Memory B cell (primary cell): ENCODE results near the gene SLC26A5.
"Not testable (repeated sequence)": the region's sequence is repeated elsewhere in the genome, so short reads cannot be mapped to it uniquely, and the experiment has no call there.

ENCODE experiments used
- ATAC-seq: fragments of 150-1000 bp; cut with Tn5 transposase; 2 replicates; pipeline ENCODE4 v1.10.0; 2021; ENCODE audit warnings: low read depth, mild to moderate bottlenecking, moderate library complexity
- DNase-seq, 2 donors: peaks; one replicate each; pipeline ENCODE4 v3.0.0; 2022; ENCODE audit warnings: low spot score in 2 of 2
- H3K27ac Mint-ChIP-seq: one replicate; pipeline ENCODE4 v1.8.0; 2022; ENCODE audit warnings: mild to moderate bottlenecking, moderate library complexity, mixed read lengths
- H3K27me3 Mint-ChIP-seq: one replicate; pipeline ENCODE4 v1.8.0; 2022; ENCODE audit warnings: mixed read lengths
- H3K36me3 Mint-ChIP-seq: one replicate; pipeline ENCODE4 v1.8.0; 2022; ENCODE audit warnings: mild to moderate bottlenecking, mixed read lengths
- H3K4me1 Mint-ChIP-seq: one replicate; pipeline ENCODE4 v1.8.0; 2022; ENCODE audit warnings: mixed read lengths
- H3K4me3 Mint-ChIP-seq: one replicate; pipeline ENCODE4 v1.8.0; 2022; ENCODE audit warnings: mild to moderate bottlenecking, moderate library complexity, mixed read lengths
- H3K9me3 Mint-ChIP-seq: one replicate; pipeline ENCODE4 v1.8.0; 2022; ENCODE audit warnings: mixed read lengths

The SLC26A5 gene

GRCh38 chr7:103425177-103425576 lies 20.8 kb downstream of the SLC26A5 start:
- peaks cover 2% of the 10 kb centered on the region for H3K27me3 Mint-ChIP-seq
- no peaks in the 10 kb centered on the region for H3K9me3 Mint-ChIP-seq
- no peak overlapping the region for H3K4me3 Mint-ChIP-seq

GRCh38 chr7:103423467-103424179 lies 22.4 kb downstream of the SLC26A5 start:
- Mint-ChIP-seq H3K9me3 (no peaks in the 10 kb centered on the region), H3K4me1 (no peaks in the 10 kb centered on the region), H3K27ac (no peak overlapping the region), H3K27me3 (peaks cover 8% of the 10 kb centered on the region), H3K36me3 (no peaks in the 10 kb centered on the region), H3K4me3 (no peak overlapping the region)
- no peak for DNase-seq
- no peak for ATAC-seq

More at GRCh38 chr7:103425177-103425576, 20.8 kb downstream of the SLC26A5 start:
- Mint-ChIP-seq H3K36me3 (no peaks in the 10 kb centered on the region), H3K27ac (no peak overlapping the region), H3K4me1 (no peaks in the 10 kb centered on the region)
- DNase-seq (no peak), ATAC-seq (no peak)

GRCh38 chr7:103420857-103421384 lies 25.1 kb downstream of the SLC26A5 start:
- no peaks in the 10 kb centered on the region for H3K4me1 Mint-ChIP-seq
- peaks cover 14% of the 10 kb centered on the region for H3K27me3 Mint-ChIP-seq
- H3K4me3 Mint-ChIP-seq = no peak overlapping the region
- H3K27ac Mint-ChIP-seq = no peak overlapping the region
- DNase-seq (no peak), ATAC-seq (no peak)
- no peaks in the 10 kb centered on the region for H3K36me3 Mint-ChIP-seq
- H3K9me3 Mint-ChIP-seq = no peaks in the 10 kb centered on the region

- H3K4me1 Mint-ChIP-seq = no peaks in the 10 kb centered on the region
- H3K9me3 Mint-ChIP-seq = no peaks in the 10 kb centered on the region
- peaks cover 18% of the 10 kb centered on the region for H3K27me3 Mint-ChIP-seq
- no peak overlapping the region for H3K27ac Mint-ChIP-seq
- no peak for ATAC-seq
- H3K4me3 Mint-ChIP-seq = no peak overlapping the region
- no peak for DNase-seq
- no peaks in the 10 kb centered on the region for H3K36me3 Mint-ChIP-seq
Observed at GRCh38 chr7:103418241-103418640, 27.8 kb downstream of the SLC26A5 start.

- no peak for DNase-seq
- Mint-ChIP-seq H3K4me1 (no peaks in the 10 kb centered on the region), H3K27ac (no peak overlapping the region), H3K36me3 (no peaks in the 10 kb centered on the region), H3K9me3 (no peaks in the 10 kb centered on the region), H3K27me3 (peaks cover 19% of the 10 kb centered on the region), H3K4me3 (no peak overlapping the region)
- ATAC-seq = no peak
Observed at GRCh38 chr7:103413407-103413806, 32.6 kb downstream of the SLC26A5 start.

- peaks cover 17% of the 10 kb centered on the region for H3K27me3 Mint-ChIP-seq
- no peak for DNase-seq
- no peaks in the 10 kb centered on the region for H3K9me3 Mint-ChIP-seq
Observed at GRCh38 chr7:103412151-103412550, 33.9 kb downstream of the SLC26A5 start.

GRCh38 chr7:103405789-103406613 lies 40.0 kb downstream of the SLC26A5 start:
- H3K4me3 Mint-ChIP-seq, DNase-seq, H3K9me3 Mint-ChIP-seq, ATAC-seq, H3K36me3 Mint-ChIP-seq, H3K4me1 Mint-ChIP-seq, H3K27ac Mint-ChIP-seq: not testable (repeated sequence)
- peaks cover 15% of the 10 kb centered on the region for H3K27me3 Mint-ChIP-seq

More at GRCh38 chr7:103412151-103412550, 33.9 kb downstream of the SLC26A5 start:
- ATAC-seq = no peak
- Mint-ChIP-seq H3K4me3 (no peak overlapping the region), H3K36me3 (no peaks in the 10 kb centered on the region), H3K27ac (no peak overlapping the region), H3K4me1 (no peaks in the 10 kb centered on the region)

GRCh38 chr7:103399687-103400086 lies 46.3 kb downstream of the SLC26A5 start:
- not testable (repeated sequence) for H3K27me3 Mint-ChIP-seq, DNase-seq, ATAC-seq, H3K9me3 Mint-ChIP-seq, H3K27ac Mint-ChIP-seq, H3K36me3 Mint-ChIP-seq, H3K4me1 Mint-ChIP-seq, H3K4me3 Mint-ChIP-seq

GRCh38 chr7:103398483-103399127 lies 47.4 kb downstream of the SLC26A5 start:
- ATAC-seq (no peak), DNase-seq (no peak)
- Mint-ChIP-seq H3K4me3 (no peak overlapping the region), H3K4me1 (no peaks in the 10 kb centered on the region), H3K9me3 (peaks cover 2% of the 10 kb centered on the region), H3K36me3 (no peaks in the 10 kb centered on the region), H3K27me3 (peaks cover 2% of the 10 kb centered on the region), H3K27ac (no peak overlapping the region)

GRCh38 chr7:103396471-103396870 lies 49.5 kb downstream of the SLC26A5 start:
- no peak for DNase-seq
- Mint-ChIP-seq H3K27ac (no peak overlapping the region), H3K9me3 (peaks cover 2% of the 10 kb centered on the region), H3K4me3 (no peak overlapping the region), H3K27me3 (peaks cover 2% of the 10 kb centered on the region), H3K4me1 (no peaks in the 10 kb centered on the region), H3K36me3 (no peaks in the 10 kb centered on the region)
- ATAC-seq = no peak

- Mint-ChIP-seq H3K4me1 (no peaks in the 10 kb centered on the region), H3K27ac (no peak overlapping the region), H3K27me3 (peaks cover 4% of the 10 kb centered on the region), H3K36me3 (no peaks in the 10 kb centered on the region), H3K9me3 (peaks cover under 1% of the 10 kb centered on the region), H3K4me3 (no peak overlapping the region)
- ATAC-seq = no peak
- no peak for DNase-seq
Observed at GRCh38 chr7:103395071-103395470, 50.9 kb downstream of the SLC26A5 start.

GRCh38 chr7:103394566-103394965 lies 51.4 kb downstream of the SLC26A5 start:
- H3K27ac Mint-ChIP-seq = no peak overlapping the region
- H3K4me1 Mint-ChIP-seq = no peaks in the 10 kb centered on the region
- H3K36me3 Mint-ChIP-seq = no peaks in the 10 kb centered on the region
- ATAC-seq (no peak), DNase-seq (no peak)
- no peaks in the 10 kb centered on the region for H3K9me3 Mint-ChIP-seq
- H3K27me3 Mint-ChIP-seq = peaks cover 4% of the 10 kb centered on the region
- H3K4me3 Mint-ChIP-seq = no peak overlapping the region

GRCh38 chr7:103391976-103392375 lies 54.0 kb downstream of the SLC26A5 start:
- Mint-ChIP-seq H3K9me3 (no peaks in the 10 kb centered on the region), H3K27me3 (peaks cover 4% of the 10 kb centered on the region), H3K36me3 (no peaks in the 10 kb centered on the region), H3K4me1 (no peaks in the 10 kb centered on the region), H3K4me3 (no peak overlapping the region), H3K27ac (no peak overlapping the region)
- DNase-seq (no peak), ATAC-seq (no peak)

GRCh38 chr7:103391150-103391549 lies 54.9 kb downstream of the SLC26A5 start:
- DNase-seq (no peak), ATAC-seq (no peak)
- Mint-ChIP-seq H3K4me3 (no peak overlapping the region), H3K9me3 (no peaks in the 10 kb centered on the region), H3K27ac (no peak overlapping the region), H3K4me1 (no peaks in the 10 kb centered on the region), H3K27me3 (peaks cover 2% of the 10 kb centered on the region), H3K36me3 (no peaks in the 10 kb centered on the region)
